IMR-90 (cell line): Measurements from ENCODE around the gene VRK2.

Experiments used
- CEBPB ChIP-seq: IDR thresholded peaks from 2 replicates; pipeline ENCODE4 v1.6.1; 2012; ENCODE audit warnings: low read depth, low read length, improper control_type of control experiment
- CTCF ChIP-seq: conservative IDR thresholded peaks from 2 replicates; pipeline ENCODE4 v1.5.1; 2012; ENCODE audit warnings: mild to moderate bottlenecking, low read depth, low read length, improper control_type of control experiment
- ELK1 ChIP-seq: fragments of 150-350 bp; IDR thresholded peaks from 2 replicates; pipeline ENCODE4 v1.6.1; 2016; ENCODE audit warnings: low read depth, mild to moderate bottlenecking, low read length, moderate library complexity, borderline replicate concordance
- FOS ChIP-seq: fragments of 150-350 bp; IDR thresholded peaks from 2 replicates; pipeline ENCODE4 v1.6.1; 2016; ENCODE audit warnings: low read depth, low read length
- MAFK ChIP-seq: IDR thresholded peaks from 2 replicates; pipeline ENCODE4 v1.6.1; 2012; ENCODE audit warnings: low read depth, low read length, improper control_type of control experiment
- MXI1 ChIP-seq: IDR thresholded peaks from 2 replicates; pipeline ENCODE4 v1.6.1; 2012; ENCODE audit warnings: low read depth, mild to moderate bottlenecking, low read length, moderate library complexity, borderline replicate concordance
- POLR2A ChIP-seq: IDR thresholded peaks from 2 replicates; pipeline ENCODE4 v1.6.1; 2012; ENCODE audit warnings: mild to moderate bottlenecking, low read depth, low read length
- RAD21 ChIP-seq: IDR thresholded peaks from 2 replicates; pipeline ENCODE4 v1.6.1; 2012; ENCODE audit warnings: low read length, improper control_type of control experiment
- RCOR1 ChIP-seq: IDR thresholded peaks from 2 replicates; pipeline ENCODE4 v1.6.1; 2012; ENCODE audit warnings: mild to moderate bottlenecking, low read length, improper control_type of control experiment; ENCODE audit not compliant: insufficient replicate concordance
- RFX5 ChIP-seq: IDR thresholded peaks from 2 replicates; pipeline ENCODE4 v1.8.0; 2012; ENCODE audit warnings: low read depth, mild to moderate bottlenecking, low read length, moderate library complexity
- SMC3 ChIP-seq: fragments of 150-350 bp; IDR thresholded peaks from 2 replicates; pipeline ENCODE4 v1.6.1; 2016; ENCODE audit warnings: low read depth, mild to moderate bottlenecking, antibody characterized with exemption, low read length, moderate library complexity
- USF2 ChIP-seq: fragments of 150-350 bp; IDR thresholded peaks from 2 replicates; pipeline ENCODE4 v1.6.1; 2017; ENCODE audit warnings: mild to moderate bottlenecking, antibody characterized with exemption, low read length, low read depth

- TF ChIP-seq CTCF (no peak), RAD21 (no peak), USF2 (no peak), MXI1 (no peak), POLR2A (no peak), MAFK (no peak), SMC3 (no peak), RCOR1 (no peak), RFX5 (no peak), CEBPB (no peak), ELK1 (no peak), FOS (no peak)
These were observed 160.6 kb downstream of the VRK2 start for GRCh38 chr2:58207189-58207588.
